ENCODE measurements around the gene PHF2. TPM values are rescaled to one million over a fixed set of nuclear protein-coding genes. Genes with fewer than 3 reads are reported as not detected.

Gene PHF2
- polyA plus RNA-seq, 4 donors, result 8.6 to 21.2 (median 12.8) TPM

- Histone ChIP-seq H3K27me3 (ENCODE audit: control insufficient read depth in 3 of 3, insufficient read depth in 3 of 3, low read length in 3 of 3) (no peaks in the 10 kb centered on the region), H3K4me3 (ENCODE audit: low read depth in 1 of 3, low read length in 3 of 3) (no peak overlapping the region), H3K27ac (ENCODE audit: low read depth in 1 of 3, low read length in 2 of 3) (no peak overlapping the region), H3K9me3 (ENCODE audit: control insufficient read depth in 2 of 2, insufficient read depth in 1 of 2, low read depth in 1 of 2, low read length in 1 of 2) (no peaks in the 10 kb centered on the region), H3K4me1 (ENCODE audit: control insufficient read depth in 3 of 3, insufficient read depth in 2 of 3, low read depth in 1 of 3, low read length in 2 of 3) (no peaks in the 10 kb centered on the region), H3K36me3 (ENCODE audit: control insufficient read depth in 3 of 3, insufficient read depth in 2 of 3, low read depth in 1 of 3, low read length in 3 of 3) (peaks cover 14 to 72% (median 14%) of the 10 kb centered on the region in 3 donors)
- WGBS, 3 donors, result 89 to 97% (median 96%) methylated on average over 16 of the region's 16 CpGs
- FAIRE-seq (no peak), DNase-seq (no peak)
These were observed 96.8 kb downstream of the PHF2 start for GRCh38 chr9:93673021-93673838.

DNA sequence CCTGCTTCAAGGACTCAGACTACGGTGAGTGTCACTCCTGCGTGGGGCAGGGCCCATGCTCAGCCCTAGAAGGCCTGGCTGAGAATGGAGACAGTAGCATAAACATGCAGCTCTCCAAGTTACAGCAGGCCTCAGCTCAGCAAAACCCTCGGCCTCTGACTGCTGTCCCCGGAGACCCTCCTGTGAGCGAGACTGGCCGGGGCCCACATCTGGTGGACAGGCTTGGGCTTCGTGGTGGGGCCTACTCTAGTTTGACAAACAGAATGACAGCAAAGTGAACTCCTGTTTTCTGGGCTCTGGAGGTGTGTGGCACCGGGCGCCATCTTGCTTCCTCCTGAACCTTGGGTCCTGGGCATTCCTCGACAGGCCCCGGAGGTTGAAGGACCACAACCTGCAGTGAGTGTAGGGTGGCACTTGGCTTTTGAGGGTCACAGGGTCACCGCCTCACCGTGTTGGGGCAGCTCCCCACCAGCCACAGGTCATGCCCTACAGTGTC lies 97.5 kb downstream of the PHF2 start:
- DNase-seq (no peak), FAIRE-seq (no peak)
- Histone ChIP-seq H3K27ac (ENCODE audit: low read depth in 1 of 3, low read length in 2 of 3) (no peak overlapping the region), H3K4me1 (ENCODE audit: control insufficient read depth in 3 of 3, insufficient read depth in 2 of 3, low read depth in 1 of 3, low read length in 2 of 3) (no peaks in the 10 kb centered on the region), H3K4me3 (ENCODE audit: low read depth in 1 of 3, low read length in 3 of 3) (no peak overlapping the region), H3K27me3 (ENCODE audit: control insufficient read depth in 3 of 3, insufficient read depth in 3 of 3, low read length in 3 of 3) (no peaks in the 10 kb centered on the region), H3K36me3 (ENCODE audit: control insufficient read depth in 3 of 3, insufficient read depth in 2 of 3, low read depth in 1 of 3, low read length in 3 of 3) (peaks cover 11 to 70% (median 14%) of the 10 kb centered on the region in 3 donors), H3K9me3 (ENCODE audit: control insufficient read depth in 2 of 2, insufficient read depth in 1 of 2, low read depth in 1 of 2, low read length in 1 of 2) (no peaks in the 10 kb centered on the region)
- WGBS, 3 donors, result 87 to 95% (median 94%) methylated on average over 13 of the region's 13 CpGs

DNA sequence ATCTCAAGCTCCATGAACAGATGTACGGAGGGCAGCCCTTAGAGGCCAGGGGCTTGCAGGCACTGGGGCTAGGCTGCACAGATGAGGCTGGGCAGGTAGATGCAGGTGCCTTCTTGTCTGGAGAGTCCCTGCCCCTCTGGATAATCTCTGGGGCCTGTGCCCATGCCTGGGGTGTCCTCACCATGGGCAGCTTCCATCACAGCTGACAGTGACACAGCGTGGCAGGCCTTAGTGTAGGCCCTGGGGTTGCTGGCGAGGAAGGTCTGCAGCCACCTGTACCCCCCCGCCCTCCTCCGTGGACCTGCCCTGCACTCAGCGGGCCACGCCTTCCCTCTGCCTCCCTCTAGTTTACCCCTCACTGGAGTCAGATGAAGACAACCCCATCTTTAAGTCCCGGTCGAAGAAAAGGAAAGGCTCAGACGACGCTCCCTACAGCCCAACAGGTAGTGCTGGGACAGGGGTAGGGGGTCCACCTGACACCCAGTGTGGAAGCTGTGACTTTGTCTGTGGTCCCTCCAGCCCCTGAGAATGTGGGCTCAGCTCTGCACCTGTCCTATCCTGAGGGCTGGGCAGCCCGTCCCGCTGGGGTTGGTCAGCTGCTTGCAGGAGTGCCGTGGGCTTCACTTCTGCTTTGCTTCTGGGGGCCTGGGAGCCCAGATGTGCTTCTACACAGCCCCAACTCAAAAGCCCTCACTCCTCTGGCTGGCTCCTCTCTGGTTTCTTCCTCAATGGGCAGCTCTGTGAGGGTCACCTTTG lies 98.4 kb downstream of the PHF2 start:
- H3K4me3 ChIP-seq (ENCODE audit: low read depth in 1 of 3, low read length in 3 of 3), result no peak overlapping the region
- 91 to 95% (median 93%) methylated on average over 14 of the region's 14 CpGs for WGBS, 3 donors
- no peaks in the 10 kb centered on the region for H3K27me3 ChIP-seq (ENCODE audit: control insufficient read depth in 3 of 3, insufficient read depth in 3 of 3, low read length in 3 of 3)
- DNase-seq, result no peak
- H3K4me1 ChIP-seq (ENCODE audit: control insufficient read depth in 3 of 3, insufficient read depth in 2 of 3, low read depth in 1 of 3, low read length in 2 of 3), result no peaks in the 10 kb centered on the region
- FAIRE-seq, result no peak
- H3K27ac ChIP-seq (ENCODE audit: low read depth in 1 of 3, low read length in 2 of 3), result no peak overlapping the region
- H3K36me3 ChIP-seq (ENCODE audit: control insufficient read depth in 3 of 3, insufficient read depth in 2 of 3, low read depth in 1 of 3, low read length in 3 of 3), result peaks cover 11 to 68% (median 14%) of the 10 kb centered on the region in 3 donors
- H3K9me3 ChIP-seq (ENCODE audit: control insufficient read depth in 2 of 2, insufficient read depth in 1 of 2, low read depth in 1 of 2, low read length in 1 of 2), result no peaks in the 10 kb centered on the region

- Histone ChIP-seq H3K4me3 (ENCODE audit: low read depth in 1 of 3, low read length in 3 of 3) (no peak overlapping the region), H3K27ac (ENCODE audit: low read depth in 1 of 3, low read length in 2 of 3) (no peak overlapping the region), H3K36me3 (ENCODE audit: control insufficient read depth in 3 of 3, insufficient read depth in 2 of 3, low read depth in 1 of 3, low read length in 3 of 3) (peaks cover 11 to 63% (median 14%) of the 10 kb centered on the region in 3 donors), H3K4me1 (ENCODE audit: control insufficient read depth in 3 of 3, insufficient read depth in 2 of 3, low read depth in 1 of 3, low read length in 2 of 3) (no peaks in the 10 kb centered on the region), H3K27me3 (ENCODE audit: control insufficient read depth in 3 of 3, insufficient read depth in 3 of 3, low read length in 3 of 3) (no peaks in the 10 kb centered on the region), H3K9me3 (ENCODE audit: control insufficient read depth in 2 of 2, insufficient read depth in 1 of 2, low read depth in 1 of 2, low read length in 1 of 2) (no peaks in the 10 kb centered on the region)
- FAIRE-seq, result no peak
- no peak for DNase-seq
- 93 to 96% (median 93%) methylated on average over 16 of the region's 16 CpGs for WGBS, 3 donors
These were observed 99.2 kb downstream of the PHF2 start for GRCh38 chr9:93675336-93676150.

GRCh38 chr9:93676310-93677047 lies 100.1 kb downstream of the PHF2 start:
- no peaks in the 10 kb centered on the region for H3K4me1 ChIP-seq (ENCODE audit: control insufficient read depth in 3 of 3, insufficient read depth in 2 of 3, low read depth in 1 of 3, low read length in 2 of 3)
- no peaks in the 10 kb centered on the region for H3K27me3 ChIP-seq (ENCODE audit: control insufficient read depth in 3 of 3, insufficient read depth in 3 of 3, low read length in 3 of 3)
- H3K36me3 ChIP-seq (ENCODE audit: control insufficient read depth in 3 of 3, insufficient read depth in 2 of 3, low read depth in 1 of 3, low read length in 3 of 3), result peaks cover 11 to 62% (median 14%) of the 10 kb centered on the region in 3 donors
- no peak overlapping the region for H3K27ac ChIP-seq (ENCODE audit: low read depth in 1 of 3, low read length in 2 of 3)
- FAIRE-seq, result no peak
- DNase-seq, result no peak
- no peaks in the 10 kb centered on the region for H3K9me3 ChIP-seq (ENCODE audit: control insufficient read depth in 2 of 2, insufficient read depth in 1 of 2, low read depth in 1 of 2, low read length in 1 of 2)
- WGBS, 3 donors, result 93 to 97% (median 95%) methylated on average over 21 to 23 of the region's 23 CpGs
- no peak overlapping the region for H3K4me3 ChIP-seq (ENCODE audit: low read depth in 1 of 3, low read length in 3 of 3)

DNA sequence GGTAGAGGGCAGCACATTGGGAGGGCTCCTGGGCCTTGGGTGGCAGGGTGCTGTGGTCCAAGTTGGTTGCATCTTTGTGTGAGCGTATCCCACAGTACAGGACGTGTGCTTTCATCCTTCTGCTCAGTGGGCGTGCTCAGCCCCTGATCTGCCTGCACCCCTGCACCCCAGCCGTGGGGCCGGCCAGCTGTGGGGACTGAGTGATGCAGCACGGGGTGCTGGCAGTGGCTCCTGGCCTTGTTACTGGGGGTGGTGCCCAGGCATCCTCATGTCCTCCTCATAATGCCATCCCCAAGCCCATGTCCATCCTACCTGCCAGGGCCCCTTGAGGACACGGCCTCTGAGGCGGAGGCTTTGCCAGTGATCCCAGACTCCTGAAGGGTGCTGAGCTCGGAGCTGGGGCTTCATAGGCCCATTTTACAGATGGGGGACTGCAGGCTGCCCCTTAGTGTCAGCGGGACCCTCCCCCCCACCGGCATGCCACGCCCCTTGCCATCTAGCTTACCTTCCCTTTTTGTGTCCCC lies 100.7 kb downstream of the PHF2 start:
- FAIRE-seq, result no peak
- no peaks in the 10 kb centered on the region for H3K4me1 ChIP-seq (ENCODE audit: control insufficient read depth in 3 of 3, insufficient read depth in 2 of 3, low read depth in 1 of 3, low read length in 2 of 3)
- H3K27ac ChIP-seq (ENCODE audit: low read depth in 1 of 3, low read length in 2 of 3), result no peak overlapping the region
- H3K27me3 ChIP-seq (ENCODE audit: control insufficient read depth in 3 of 3, insufficient read depth in 3 of 3, low read length in 3 of 3), result no peaks in the 10 kb centered on the region
- H3K9me3 ChIP-seq (ENCODE audit: control insufficient read depth in 2 of 2, insufficient read depth in 1 of 2, low read depth in 1 of 2, low read length in 1 of 2), result no peaks in the 10 kb centered on the region
- H3K4me3 ChIP-seq (ENCODE audit: low read depth in 1 of 3, low read length in 3 of 3), result no peak overlapping the region
- no peak for DNase-seq
- H3K36me3 ChIP-seq (ENCODE audit: control insufficient read depth in 3 of 3, insufficient read depth in 2 of 3, low read depth in 1 of 3, low read length in 3 of 3), result peaks cover 11 to 62% (median 14%) of the 10 kb centered on the region in 3 donors
- 95 to 97% (median 96%) methylated on average over 12 of the region's 12 CpGs for WGBS, 3 donors

- peaks cover 11 to 62% (median 14%) of the 10 kb centered on the region in 3 donors for H3K36me3 ChIP-seq (ENCODE audit: control insufficient read depth in 3 of 3, insufficient read depth in 2 of 3, low read depth in 1 of 3, low read length in 3 of 3)
- no peak for FAIRE-seq
These were observed 101.3 kb downstream of the PHF2 start for GRCh38 chr9:93677641-93678136.

More at GRCh38 chr9:93677641-93678136, 101.3 kb downstream of the PHF2 start:
- no peaks in the 10 kb centered on the region for H3K9me3 ChIP-seq (ENCODE audit: control insufficient read depth in 2 of 2, insufficient read depth in 1 of 2, low read depth in 1 of 2, low read length in 1 of 2)
- no peaks in the 10 kb centered on the region for H3K4me1 ChIP-seq (ENCODE audit: control insufficient read depth in 3 of 3, insufficient read depth in 2 of 3, low read depth in 1 of 3, low read length in 2 of 3)
- H3K27me3 ChIP-seq (ENCODE audit: control insufficient read depth in 3 of 3, insufficient read depth in 3 of 3, low read length in 3 of 3), result no peaks in the 10 kb centered on the region
- no peak overlapping the region for H3K4me3 ChIP-seq (ENCODE audit: low read depth in 1 of 3, low read length in 3 of 3)
- 96 to 98% (median 98%) methylated on average over 16 of the region's 16 CpGs for WGBS, 3 donors
- no peak overlapping the region for H3K27ac ChIP-seq (ENCODE audit: low read depth in 1 of 3, low read length in 2 of 3)
- no peak for DNase-seq

Measured in small intestine (tissue), 7 donors.